ENCODE data around the gene HOXC10. TPM values are rescaled to one million over a fixed set of nuclear protein-coding genes. Genes with fewer than 3 reads are reported as not detected.

HOXC10 gene
- total RNA-seq, 1 experiment from 2014 or later, result not detected

- H3K4me3 Mint-ChIP-seq (ENCODE audit: unreplicated experiment), result no peak overlapping the region
- H3K27me3 Mint-ChIP-seq (ENCODE audit: insufficient read depth, unreplicated experiment), result no peaks in the 10 kb centered on the region
- H3K36me3 Mint-ChIP-seq (ENCODE audit: insufficient read depth, unreplicated experiment), result peaks cover 4% of the 10 kb centered on the region
- no peak for TF ChIP-seq CTCF (IDR thresholded peaks at IDR 0.05; ENCODE audit: unreplicated experiment)
- intact Hi-C loops (cut with micrococcal nuclease), result loop anchor here (1.0 kb wide), 1 partner anchor 181 kb away; no protein-coding TSS in a partner anchor
- H3K4me1 Mint-ChIP-seq (ENCODE audit: insufficient read depth, unreplicated experiment), result no peaks in the 10 kb centered on the region
- BruUV-seq (replicated peaks), result no TSS peak
- no peak for DNase-seq (ENCODE audit: unreplicated experiment)
- H3K27ac Mint-ChIP-seq (ENCODE audit: low read depth, unreplicated experiment), result no peak overlapping the region
- CTCF ChIA-PET, result interaction anchor here (0.6 kb wide), 1 partner anchor 11 kb away, joined by 4 read pairs; no protein-coding TSS in a partner anchor
- no peaks in the 10 kb centered on the region for H3K9me3 Mint-ChIP-seq (ENCODE audit: unreplicated experiment)
- POLR2A ChIA-PET, result interaction anchor here (0.6 kb wide), 1 partner anchor 19 kb away, joined by 3 read pairs; no protein-coding TSS in a partner anchor
Measured at GRCh38 chr12:53950789-53951576, 34.0 kb upstream of the HOXC10 start.

GRCh38 chr12:53951577-53952334 lies 33.2 kb upstream of the HOXC10 start:
- no peak for TF ChIP-seq CTCF (IDR thresholded peaks at IDR 0.05; ENCODE audit: unreplicated experiment)
- H3K9me3 Mint-ChIP-seq (ENCODE audit: unreplicated experiment), result no peaks in the 10 kb centered on the region
- peaks cover 4% of the 10 kb centered on the region for H3K36me3 Mint-ChIP-seq (ENCODE audit: insufficient read depth, unreplicated experiment)
- intact Hi-C loops (cut with micrococcal nuclease), result no loop called here
- no peaks in the 10 kb centered on the region for H3K4me1 Mint-ChIP-seq (ENCODE audit: insufficient read depth, unreplicated experiment)
- ChIA-PET POLR2A (interaction anchor here (0.6 to 3.2 kb wide), 3 partner anchors 13 to 20 kb away, joined by 3 to 16 read pairs (median 6); partner anchors contain the start of gene HOXC13), CTCF (interaction anchor here (0.5 to 1.2 kb wide), 5 partner anchors 10 to 206 kb away, joined by 3 to 4 read pairs (median 3); no protein-coding TSS in a partner anchor)
- H3K27me3 Mint-ChIP-seq (ENCODE audit: insufficient read depth, unreplicated experiment), result no peaks in the 10 kb centered on the region
- BruUV-seq (replicated peaks), result no TSS peak
- H3K4me3 Mint-ChIP-seq (ENCODE audit: unreplicated experiment), result no peak overlapping the region
- no peak for DNase-seq (ENCODE audit: unreplicated experiment)
- H3K27ac Mint-ChIP-seq (ENCODE audit: low read depth, unreplicated experiment), result no peak overlapping the region

GRCh38 chr12:53952335-53952694 lies 32.6 kb upstream of the HOXC10 start:
- ChIA-PET POLR2A (interaction anchor here (1.0 to 3.2 kb wide), 2 partner anchors 13 to 19 kb away, joined by 6 to 16 read pairs; partner anchors contain the start of gene HOXC13), CTCF (interaction anchor here (0.5 to 1.2 kb wide), 5 partner anchors 17 to 206 kb away, joined by 3 to 4 read pairs (median 3); no protein-coding TSS in a partner anchor)
- intact Hi-C loops (cut with micrococcal nuclease), result no loop called here
- H3K27me3 Mint-ChIP-seq (ENCODE audit: insufficient read depth, unreplicated experiment), result no peaks in the 10 kb centered on the region
- no TSS peak for BruUV-seq (replicated peaks)
- H3K4me3 Mint-ChIP-seq (ENCODE audit: unreplicated experiment), result no peak overlapping the region
- H3K9me3 Mint-ChIP-seq (ENCODE audit: unreplicated experiment), result no peaks in the 10 kb centered on the region
- peaks cover 4% of the 10 kb centered on the region for H3K36me3 Mint-ChIP-seq (ENCODE audit: insufficient read depth, unreplicated experiment)
- no peak for TF ChIP-seq CTCF (IDR thresholded peaks at IDR 0.05; ENCODE audit: unreplicated experiment)
- no peaks in the 10 kb centered on the region for H3K4me1 Mint-ChIP-seq (ENCODE audit: insufficient read depth, unreplicated experiment)
- no peak overlapping the region for H3K27ac Mint-ChIP-seq (ENCODE audit: low read depth, unreplicated experiment)
- no peak for DNase-seq (ENCODE audit: unreplicated experiment)

Data from MCF 10A (cell line).